AG04449 (cell line): ENCODE measurements around the gene TRA2A.

ENCODE experiments used
- CTCF ChIA-PET: fragments of 350-600 bp; formaldehyde crosslinking; extraction: SDS; loops from one replicate; lab custom pipeline; 2021; ENCODE audit warnings: antibody characterized with exemption; lab: Yijun Ruan, JAX
- POLR2A ChIA-PET: fragments of 400-600, 350-600 bp; formaldehyde crosslinking; extraction: SDS; loops from one replicate; lab custom pipeline; 2020; ENCODE audit warnings: antibody characterized with exemption, inconsistent platforms; lab: Yijun Ruan, JAX
- DNase-seq: peaks from one replicate; pipeline ENCODE4 v3.0.0-alpha.2; 2010; ENCODE audit warnings: low read depth, low spot score
- H3K4me3 ChIP-seq: 2 replicates; pipeline ENCODE4 v1.5.1; 2011; ENCODE audit warnings: low read depth, mild to moderate bottlenecking, control low read depth, low read length
- CTCF ChIP-seq: IDR thresholded peaks from one replicate; pipeline ENCODE4 v1.5.1; 2011; ENCODE audit warnings: mild to moderate bottlenecking, moderate library complexity, low read length, control low read depth, inconsistent platforms; ENCODE audit not compliant: insufficient read depth; ENCODE audit errors: missing control alignments

Gene TRA2A

GRCh38 chr7:23487670-23488069 lies 44.1 kb downstream of the TRA2A start:
- no peak for TF ChIP-seq CTCF
- H3K4me3 ChIP-seq: no peak overlapping the region
- ChIA-PET POLR2A (no interaction called here), CTCF (interaction anchor here (0.6 to 1.4 kb wide), 2 partner anchors 11 to 15 kb away, joined by 3 read pairs; no protein-coding TSS in a partner anchor)
- no peak for DNase-seq

GRCh38 chr7:23486002-23486773 lies 45.6 kb downstream of the TRA2A start:
- no peak for DNase-seq
- ChIA-PET CTCF (interaction anchor here (1.5 kb wide), 1 partner anchor 213 kb away, joined by 4 read pairs; no protein-coding TSS in a partner anchor), POLR2A (no interaction called here)
- no peak for TF ChIP-seq CTCF
- H3K4me3 ChIP-seq: no peak overlapping the region

- no peak for DNase-seq
- ChIA-PET POLR2A (no interaction called here), CTCF (interaction anchor here (0.6 kb wide), 1 partner anchor 228 kb away, joined by 3 read pairs; no protein-coding TSS in a partner anchor)
- H3K4me3 ChIP-seq: no peak overlapping the region
- TF ChIP-seq CTCF: no peak
Measured at GRCh38 chr7:23482686-23483085, 49.1 kb downstream of the TRA2A start.

- ChIA-PET POLR2A (no interaction called here), CTCF (interaction anchor here (1.5 kb wide), 1 partner anchor 214 kb away, joined by 3 read pairs; no protein-coding TSS in a partner anchor)
- TF ChIP-seq CTCF: no peak
- no peak overlapping the region for H3K4me3 ChIP-seq
- DNase-seq: no peak
Measured at GRCh38 chr7:23477962-23478866, 53.6 kb downstream of the TRA2A start.

GRCh38 chr7:23477157-23477499 lies 54.7 kb downstream of the TRA2A start:
- no peak for DNase-seq
- ChIA-PET CTCF (no interaction called here), POLR2A (no interaction called here)
- no peak overlapping the region for H3K4me3 ChIP-seq
- no peak for TF ChIP-seq CTCF
